Measurements from ENCODE around the gene TRAPPC2B. TPM values are rescaled to one million over a fixed set of nuclear protein-coding genes. Genes with fewer than 3 reads are reported as not detected.
A peak's percentile ranks its signal among the peaks of the same experiment; 100 is the strongest.

TRAPPC2B gene
- 10 to 100 TPM in 2 of 5 donors, 1 to 10 TPM in 3; 7.1 to 11.4 (median 9.6) TPM for total RNA-seq
- 20.0 TPM for total RNA-seq (2013)
- 1.9 to 10.2 (median 5.3) reads per million in 29 experiments for total RNA-seq

DNA sequence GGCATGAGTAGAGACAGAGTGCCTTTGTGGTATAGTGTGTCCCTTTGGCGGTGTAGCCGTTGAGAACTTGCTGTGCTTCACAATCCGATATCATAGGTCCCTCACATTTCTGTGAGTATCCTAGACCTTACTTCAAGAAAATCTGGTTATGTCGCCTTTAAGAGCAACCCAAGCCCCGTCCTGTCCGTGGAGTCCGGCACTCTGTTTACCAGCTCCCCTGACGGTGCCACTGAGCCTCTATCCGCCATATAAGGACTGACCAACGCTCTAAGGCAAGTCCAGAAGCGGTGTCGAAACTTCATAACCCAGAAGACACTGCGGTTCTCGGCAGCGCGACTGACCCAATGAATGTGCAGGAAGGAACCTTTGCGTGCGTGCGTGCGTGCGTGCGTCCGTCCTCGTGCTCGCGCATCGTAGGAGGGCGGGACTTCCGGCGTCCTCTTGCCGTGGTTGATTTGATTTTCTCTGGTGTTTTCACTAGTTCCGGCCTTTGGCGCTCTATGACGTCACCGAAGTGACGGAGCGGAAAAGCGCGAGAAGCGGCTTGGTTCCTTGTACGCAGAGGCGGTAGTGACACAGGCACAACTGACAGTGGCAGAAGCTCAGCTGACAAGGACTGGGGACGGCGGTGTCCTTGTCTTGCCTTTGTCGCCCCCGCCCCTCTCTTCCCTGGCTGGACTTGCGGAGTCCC is at the start of gene TRAPPC2B, which contains the start of gene ZNF547:
TSS of gene TRAPPC2B (plus strand) at position 555 of the 691 bp plus-strand sequence. CDS start 1,283 bp downstream, outside the sequence.
TSS of gene ZNF547 (plus strand) at position 555 of the 691 bp plus-strand sequence. CDS start 5,005 bp downstream, outside the sequence.
- peaks cover 0 to 5% of the 10 kb centered on the region in 2 donors for H3K36me3 ChIP-seq (ENCODE audit: control insufficient read depth in 2 of 2, extremely low read depth in 1 of 2, insufficient read depth in 1 of 2, low read length in 1 of 2)
- POLR2A ChIA-PET = interaction anchor here in 1 of 2 donors (1.2 kb wide), 1 partner anchor 26 kb away, joined by 4 read pairs; no protein-coding TSS in a partner anchor
- WGBS (ENCODE audit: insufficient coverage) = 2% methylated on average over 44 of the region's 47 CpGs
- DNase-seq = peak; percentile 94 to 100 (median 98)
- ATAC-seq (replicated peaks in 1 of 4) = peak; percentile 94 to 98 (median 96)
- H3K4me3 Mint-ChIP-seq = peak within 1 kb of the TSS; percentile 87 to 94 (median 93)
- H3K27me3 ChIP-seq (replicated peaks in 1 of 2; ENCODE audit: control insufficient read depth in 2 of 2, extremely low read depth in 1 of 2, insufficient read depth in 2 of 2, low read length in 1 of 2) = no peaks in the 10 kb centered on the region
- H3K27me3 Mint-ChIP-seq = peaks cover 0 to 4% of the 10 kb centered on the region in 2 donors
- peaks cover 15 to 20% (median 15%) of the 10 kb centered on the region in 3 donors for H3K4me1 Mint-ChIP-seq
- H3K36me3 Mint-ChIP-seq = peaks cover 51% of the 10 kb centered on the region
- peak within 1 kb of the TSS; percentile 91 for H3K27ac ChIP-seq (ENCODE audit: low read length)
- H3K9me3 ChIP-seq = peaks cover 2% of the 10 kb centered on the region
- H3K9me3 Mint-ChIP-seq = peaks cover 8 to 36% (median 32%) of the 10 kb centered on the region in 3 donors
- peak within 1 kb of the TSS; percentile 63 to 71 for H3K4me3 ChIP-seq (ENCODE audit: control insufficient read depth in 1 of 2, extremely low read depth in 1 of 2, low read length in 1 of 2)
- peak within 1 kb of the TSS; percentile 94 to 97 for H3K27ac Mint-ChIP-seq
- peaks cover 0 to 14% of the 10 kb centered on the region in 2 experiments for H3K4me1 ChIP-seq (ENCODE audit: control insufficient read depth in 1 of 2, extremely low read depth in 1 of 2, insufficient read depth in 2 of 2, low read length in 2 of 2)
- CTCF ChIA-PET = no interaction called here

- Mint-ChIP-seq H3K27me3 (peaks cover 33 to 38% of the 10 kb centered on the region in 2 donors), H3K36me3 (no peaks in the 10 kb centered on the region), H3K27ac (no peak overlapping the region), H3K4me1 (no peaks in the 10 kb centered on the region), H3K9me3 (peaks cover 24 to 32% (median 25%) of the 10 kb centered on the region in 3 donors), H3K4me3 (no peak overlapping the region)
- no peaks in the 10 kb centered on the region for H3K4me1 ChIP-seq (ENCODE audit: control insufficient read depth in 1 of 2, extremely low read depth in 1 of 2, insufficient read depth in 2 of 2, low read length in 2 of 2)
- no peak for DNase-seq
- no peaks in the 10 kb centered on the region for H3K9me3 ChIP-seq
- H3K4me3 ChIP-seq (ENCODE audit: control insufficient read depth in 1 of 2, extremely low read depth in 1 of 2, low read length in 1 of 2) = no peak overlapping the region
- ATAC-seq (replicated peaks in 1 of 4) = no peak
- H3K36me3 ChIP-seq (ENCODE audit: control insufficient read depth in 2 of 2, extremely low read depth in 1 of 2, insufficient read depth in 1 of 2, low read length in 1 of 2) = no peaks in the 10 kb centered on the region
- WGBS (ENCODE audit: insufficient coverage) = 91% methylated on average over 3 of the region's 4 CpGs
- POLR2A ChIA-PET = no interaction called here
- CTCF ChIA-PET = no interaction called here
- H3K27ac ChIP-seq (ENCODE audit: low read length) = no peak overlapping the region
- peaks cover 2 to 19% of the 10 kb centered on the region in 2 experiments for H3K27me3 ChIP-seq (replicated peaks in 1 of 2; ENCODE audit: control insufficient read depth in 2 of 2, extremely low read depth in 1 of 2, insufficient read depth in 2 of 2, low read length in 1 of 2)
Measured at GRCh38 chr19:57314146-57314545, 49.2 kb upstream of the TRAPPC2B start.

GRCh38 chr19:57317503-57317902 is 45.8 kb upstream of the TRAPPC2B start:
- WGBS (ENCODE audit: insufficient coverage) = 24% methylated on average over 28 of the region's 29 CpGs
- peaks cover 23 to 27% (median 25%) of the 10 kb centered on the region in 3 donors for H3K9me3 Mint-ChIP-seq

DNA sequence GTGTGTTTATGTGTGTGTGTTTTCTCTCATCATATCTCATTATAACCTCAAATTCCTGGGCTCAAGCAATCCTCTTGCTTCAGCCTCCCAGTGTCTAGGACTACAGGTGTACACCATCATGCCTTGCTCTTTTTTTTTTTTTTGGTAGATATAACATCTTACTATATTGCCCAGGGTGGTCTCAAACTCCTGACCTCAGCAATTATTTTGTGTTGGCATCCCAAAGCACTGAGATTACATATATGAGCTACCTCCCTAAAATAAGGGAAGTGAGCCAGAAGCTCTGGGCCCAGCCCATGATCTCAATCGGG is 43.5 kb upstream of the TRAPPC2B start:
- Mint-ChIP-seq H3K27me3 (peaks cover 26 to 31% of the 10 kb centered on the region in 2 donors), H3K4me1 (peaks cover 27 to 33% (median 32%) of the 10 kb centered on the region in 3 donors), H3K27ac (peak overlapping the region; percentile 93 to 95), H3K4me3 (peak overlapping the region; percentile 92 to 95 (median 93)), H3K9me3 (peaks cover 22 to 33% (median 32%) of the 10 kb centered on the region in 3 donors), H3K36me3 (peaks cover 35% of the 10 kb centered on the region)
- CTCF ChIA-PET = no interaction called here
- H3K4me3 ChIP-seq (ENCODE audit: control insufficient read depth in 1 of 2, extremely low read depth in 1 of 2, low read length in 1 of 2) = peak overlapping the region; percentile 73 to 85
- peaks cover 21 to 24% of the 10 kb centered on the region in 2 experiments for H3K4me1 ChIP-seq (ENCODE audit: control insufficient read depth in 1 of 2, extremely low read depth in 1 of 2, insufficient read depth in 2 of 2, low read length in 2 of 2)
- peaks cover 12 to 19% of the 10 kb centered on the region in 2 donors for H3K36me3 ChIP-seq (ENCODE audit: control insufficient read depth in 2 of 2, extremely low read depth in 1 of 2, insufficient read depth in 1 of 2, low read length in 1 of 2)
- H3K9me3 ChIP-seq = no peaks in the 10 kb centered on the region
- ATAC-seq (replicated peaks in 1 of 4) (no peak), DNase-seq (no peak)
- peaks cover 0 to 16% of the 10 kb centered on the region in 2 experiments for H3K27me3 ChIP-seq (replicated peaks in 1 of 2; ENCODE audit: control insufficient read depth in 2 of 2, extremely low read depth in 1 of 2, insufficient read depth in 2 of 2, low read length in 1 of 2)
- WGBS (ENCODE audit: insufficient coverage) = 10% methylated on average over 1 of the region's 1 CpG
- H3K27ac ChIP-seq (ENCODE audit: low read length) = peak overlapping the region; percentile 68
- POLR2A ChIA-PET = interaction anchor here in 1 of 2 donors (0.5 kb wide), 1 partner anchor 93 kb away, joined by 3 read pairs; no protein-coding TSS in a partner anchor

More at GRCh38 chr19:57317503-57317902, 45.8 kb upstream of the TRAPPC2B start:
- H3K4me3 ChIP-seq (ENCODE audit: control insufficient read depth in 1 of 2, extremely low read depth in 1 of 2, low read length in 1 of 2) = no peak overlapping the region
- POLR2A ChIA-PET = interaction anchor here in 1 of 2 donors (0.6 kb wide), 1 partner anchor 18 kb away, joined by 5 read pairs; no protein-coding TSS in a partner anchor
- DNase-seq (no peak), ATAC-seq (replicated peaks in 1 of 4) (no peak)
- H3K4me1 Mint-ChIP-seq = peaks cover 23 to 28% (median 25%) of the 10 kb centered on the region in 3 donors
- H3K9me3 ChIP-seq = no peaks in the 10 kb centered on the region
- peaks cover 14% of the 10 kb centered on the region for H3K36me3 Mint-ChIP-seq
- peaks cover 21 to 24% of the 10 kb centered on the region in 2 experiments for H3K4me1 ChIP-seq (ENCODE audit: control insufficient read depth in 1 of 2, extremely low read depth in 1 of 2, insufficient read depth in 2 of 2, low read length in 2 of 2)
- H3K27ac ChIP-seq (ENCODE audit: low read length) = no peak overlapping the region
- H3K27ac Mint-ChIP-seq = no peak overlapping the region
- CTCF ChIA-PET = interaction anchor here (0.6 to 0.7 kb wide), 2 partner anchors 88 to 146 kb away, joined by 3 to 6 read pairs; no protein-coding TSS in a partner anchor
- peaks cover 33 to 38% of the 10 kb centered on the region in 2 donors for H3K27me3 Mint-ChIP-seq
- H3K27me3 ChIP-seq (replicated peaks in 1 of 2; ENCODE audit: control insufficient read depth in 2 of 2, extremely low read depth in 1 of 2, insufficient read depth in 2 of 2, low read length in 1 of 2) = peaks cover 0 to 19% of the 10 kb centered on the region in 2 experiments
- no peaks in the 10 kb centered on the region for H3K36me3 ChIP-seq (ENCODE audit: control insufficient read depth in 2 of 2, extremely low read depth in 1 of 2, insufficient read depth in 1 of 2, low read length in 1 of 2)
- H3K4me3 Mint-ChIP-seq = no peak overlapping the region

- Histone ChIP-seq H3K4me3 (ENCODE audit: control insufficient read depth in 1 of 2, extremely low read depth in 1 of 2, low read length in 1 of 2) (peak within 1 kb of the TSS; percentile 73 to 85), H3K36me3 (ENCODE audit: control insufficient read depth in 2 of 2, extremely low read depth in 1 of 2, insufficient read depth in 1 of 2, low read length in 1 of 2) (peaks cover 15 to 25% of the 10 kb centered on the region in 2 donors), H3K4me1 (ENCODE audit: control insufficient read depth in 1 of 2, extremely low read depth in 1 of 2, insufficient read depth in 2 of 2, low read length in 2 of 2) (peaks cover 21 to 24% of the 10 kb centered on the region in 2 experiments), H3K27ac (ENCODE audit: low read length) (peak within 1 kb of the TSS; percentile 68), H3K9me3 (peaks cover 3% of the 10 kb centered on the region), H3K27me3 (replicated peaks in 1 of 2; ENCODE audit: control insufficient read depth in 2 of 2, extremely low read depth in 1 of 2, insufficient read depth in 2 of 2, low read length in 1 of 2) (peaks cover 0 to 16% of the 10 kb centered on the region in 2 experiments)
- Mint-ChIP-seq H3K27ac (peak within 1 kb of the TSS; percentile 93 to 95), H3K27me3 (peaks cover 22 to 26% of the 10 kb centered on the region in 2 donors), H3K9me3 (peaks cover 21 to 33% (median 29%) of the 10 kb centered on the region in 3 donors), H3K36me3 (peaks cover 41% of the 10 kb centered on the region), H3K4me1 (peaks cover 27 to 33% (median 32%) of the 10 kb centered on the region in 3 donors), H3K4me3 (peak within 1 kb of the TSS; percentile 92 to 95 (median 93))
- CTCF ChIA-PET = no interaction called here
- 2% methylated on average over 58 of the region's 71 CpGs for WGBS (ENCODE audit: insufficient coverage)
- POLR2A ChIA-PET = interaction anchor here in 1 of 2 donors (0.5 kb wide), 1 partner anchor 92 kb away, joined by 3 read pairs; no protein-coding TSS in a partner anchor
- peak; percentile 75 to 95 (median 88) for DNase-seq
- peak; percentile 93 to 99 (median 98) for ATAC-seq (replicated peaks in 1 of 4)
Measured at GRCh38 chr19:57320180-57321084, 42.9 kb upstream of the TRAPPC2B start, which contains the start of gene ZNF543. Gene ZNF543 (plus strand): TSS chr19:57320472. CDS start chr19:57320854, 382 bp downstream.
